ENCODE data around the gene NADK2. TPM values are rescaled to one million over a fixed set of nuclear protein-coding genes. Genes with fewer than 3 reads are reported as not detected.

The NADK2 gene
- total and polyA plus RNA-seq, 10 of the 15 experiments (the other 5 are each of a cell fraction or from before 2014, with no cell fraction given): 2.4 to 9.0 (median 6.3) TPM

- SMC1A ChIA-PET (ENCODE audit: uncharacterized antibody, unreplicated experiment): interaction anchor here (1.1 to 1.2 kb wide), 2 partner anchors 9 to 178 kb away, joined by 3 read pairs; partner anchors contain the start of gene NADK2
- WGBS (ENCODE audit: insufficient coverage, insufficient replicate concordance, low lambda C conversion rate, missing lambda C conversion rate): 72% methylated on average over 4 of the region's 4 CpGs
- POLR2A ChIA-PET: no interaction called here
- Histone ChIP-seq H3K9ac (ENCODE audit: control insufficient read depth, insufficient read depth, low read length) (no peak overlapping the region), H3K4me2 (ENCODE audit: control insufficient read depth, insufficient read depth) (no peak overlapping the region), H3K9me3 (replicated peaks; ENCODE audit: control insufficient read depth, insufficient read depth, low read length) (no peaks in the 10 kb centered on the region), H3K4me1 (ENCODE audit: control insufficient read depth, insufficient read depth, low read length) (no peaks in the 10 kb centered on the region), H3K27me3 (replicated peaks in 1 of 2; ENCODE audit: control insufficient read depth in 2 of 2, insufficient read depth in 2 of 2, low read length in 1 of 2) (no peaks in the 10 kb centered on the region), H3K4me3 (no peak overlapping the region), H3K79me2 (ENCODE audit: control insufficient read depth, insufficient read depth, low read length) (no peaks in the 10 kb centered on the region), H3K27ac (ENCODE audit: control insufficient read depth, insufficient read depth) (no peak overlapping the region), H4K20me1 (ENCODE audit: control insufficient read depth, insufficient read depth) (no peaks in the 10 kb centered on the region), H2AFZ (ENCODE audit: control insufficient read depth, low read depth, low read length) (no peak overlapping the region), H3K36me3 (ENCODE audit: control insufficient read depth in 2 of 2, insufficient read depth in 2 of 2, low read length in 1 of 2) (no peaks in the 10 kb centered on the region)
- DNase-seq (ENCODE audit: low read depth, low spot score): no peak
- no TSS peak for BruUV-seq (replicated peaks)
- intact Hi-C loops (cut with micrococcal nuclease; ENCODE audit: unreplicated experiment) (no loop called here), in situ Hi-C loops (cut with MboI) (no loop called here)
- no peak for ATAC-seq
- TF ChIP-seq CHD4 (IDR thresholded peaks at IDR 0.05) (no peak), SUZ12 (IDR thresholded peaks at IDR 0.05; ENCODE audit: unreplicated experiment) (no peak), BMI1 (IDR thresholded peaks at IDR 0.05; ENCODE audit: borderline replicate concordance) (no peak), ATF3 (IDR thresholded peaks at IDR 0.05; ENCODE audit: borderline replicate concordance, extremely low read depth, low read depth, low read length) (no peak), PML (IDR thresholded peaks at IDR 0.05; ENCODE audit: low read length) (no peak), GABPA (IDR thresholded peaks at IDR 0.05; ENCODE audit: low read depth) (no peak), SMAD1 (IDR thresholded peaks at IDR 0.05; ENCODE audit: low read depth, partially characterized antibody) (no peak), POLR2A (IDR thresholded peaks at IDR 0.05; ENCODE audit: low read depth, low read length) (no peak), SIX5 (IDR thresholded peaks at IDR 0.05; ENCODE audit: low read depth, low read length, severe bottlenecking) (no peak), NFXL1 (IDR thresholded peaks at IDR 0.05; ENCODE audit: borderline replicate concordance) (no peak), MTA3 (IDR thresholded peaks at IDR 0.05; ENCODE audit: borderline replicate concordance, low read length) (no peak), CREM (IDR thresholded peaks at IDR 0.05; ENCODE audit: low read depth) (no peak)
- no peak for FAIRE-seq
- CTCF ChIA-PET: interaction anchor here (0.7 to 4.8 kb wide), 4 partner anchors 9 to 171 kb away, joined by 4 to 22 read pairs (median 10); partner anchors contain the start of gene NADK2
- RAD21 ChIA-PET (ENCODE audit: unreplicated experiment): no interaction called here
Observed at GRCh38 chr5:36250427-36250826, 8.7 kb upstream of the NADK2 start.
